ENCODE results near the gene TGFBR3L. TPM values are rescaled to one million over a fixed set of nuclear protein-coding genes. Genes with fewer than 3 reads are reported as not detected.

The TGFBR3L gene
- total and polyA plus RNA-seq, 2 of the 13 experiments (the other 11 are each of a cell fraction or from before 2014, with no cell fraction given), result 0.20 to 1.0 TPM

DNA sequence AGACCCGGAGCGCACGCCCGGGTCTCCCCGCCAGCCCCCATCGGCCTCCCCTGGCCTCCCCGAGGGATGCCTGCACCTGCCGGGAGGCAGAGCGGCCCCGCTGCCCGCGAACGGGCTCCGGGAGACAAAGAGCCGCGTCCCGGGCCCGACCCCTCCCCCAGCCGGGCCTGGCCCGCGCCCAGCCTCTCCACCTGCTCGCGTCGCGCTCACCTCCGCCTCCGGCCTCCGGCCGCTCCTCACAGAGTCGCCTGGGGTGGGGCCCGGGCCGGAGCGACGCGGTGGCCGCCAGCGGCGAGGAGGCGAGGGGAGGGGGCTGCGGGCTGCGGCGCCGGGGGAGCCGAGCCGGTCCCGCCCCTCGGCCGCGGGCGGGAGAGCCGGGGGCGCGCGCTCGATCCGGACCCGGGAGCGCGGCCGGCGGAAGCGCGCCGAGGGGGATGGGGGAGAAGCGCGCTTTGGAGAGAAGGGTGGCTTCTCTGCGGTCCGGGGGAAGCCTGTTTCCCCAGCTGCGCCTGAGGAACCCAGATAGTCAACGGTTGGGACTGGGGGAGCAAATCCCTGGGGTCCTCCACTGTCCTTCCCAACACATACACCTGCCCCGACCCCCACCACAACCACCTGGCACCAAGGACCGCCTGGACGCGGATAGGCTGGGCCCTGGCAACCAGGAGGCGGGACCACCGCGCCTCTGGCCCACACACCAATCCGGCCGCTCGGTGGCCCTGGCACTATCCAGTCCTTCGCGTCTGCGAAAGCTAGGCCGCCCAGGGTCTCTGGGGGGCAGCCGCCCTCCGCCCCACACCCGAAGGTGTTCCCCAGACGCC, 40.3 kb upstream of the TGFBR3L start, which contains the start of gene PRR36 (continued):
- peak; percentile 33; the same call in 1 of the 2 replicates for TF ChIP-seq ZFX (CRISPR knock-in tag; IDR thresholded peaks at IDR 0.05; ENCODE audit: low read depth)
- TF ChIP-seq ARNT2 (CRISPR knock-in tag; IDR thresholded peaks at IDR 0.05; ENCODE audit: low read depth), result no peak
- TF ChIP-seq PCBP1 (IDR thresholded peaks at IDR 0.05; ENCODE audit: borderline replicate concordance, low read depth, low read length), result 0 out of 2 replicates have a peak, but pooled peaks have one; percentile 41
- TF ChIP-seq TAF1 (CRISPR knock-in tag; IDR thresholded peaks at IDR 0.05), result no peak
- TF ChIP-seq FOXK2 (IDR thresholded peaks at IDR 0.05), result no peak
- TF ChIP-seq, protein P1, sequence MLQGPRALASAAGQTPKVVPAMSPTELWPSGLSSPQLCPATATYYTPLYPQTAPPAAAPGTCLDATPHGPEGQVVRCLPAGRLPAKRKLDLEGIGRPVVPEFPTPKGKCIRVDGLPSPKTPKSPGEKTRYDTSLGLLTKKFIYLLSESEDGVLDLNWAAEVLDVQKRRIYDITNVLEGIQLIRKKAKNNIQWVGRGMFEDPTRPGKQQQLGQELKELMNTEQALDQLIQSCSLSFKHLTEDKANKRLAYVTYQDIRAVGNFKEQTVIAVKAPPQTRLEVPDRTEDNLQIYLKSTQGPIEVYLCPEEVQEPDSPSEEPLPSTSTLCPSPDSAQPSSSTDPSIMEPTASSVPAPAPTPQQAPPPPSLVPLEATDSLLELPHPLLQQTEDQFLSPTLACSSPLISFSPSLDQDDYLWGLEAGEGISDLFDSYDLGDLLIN (CRISPR knock-in tag; IDR thresholded peaks at IDR 0.05; ENCODE audit: borderline replicate concordance), result no peak
- TF ChIP-seq NR2F2 (IDR thresholded peaks at IDR 0.05; ENCODE audit: borderline replicate concordance, low read depth), result no peak
- TF ChIP-seq, protein P2, sequence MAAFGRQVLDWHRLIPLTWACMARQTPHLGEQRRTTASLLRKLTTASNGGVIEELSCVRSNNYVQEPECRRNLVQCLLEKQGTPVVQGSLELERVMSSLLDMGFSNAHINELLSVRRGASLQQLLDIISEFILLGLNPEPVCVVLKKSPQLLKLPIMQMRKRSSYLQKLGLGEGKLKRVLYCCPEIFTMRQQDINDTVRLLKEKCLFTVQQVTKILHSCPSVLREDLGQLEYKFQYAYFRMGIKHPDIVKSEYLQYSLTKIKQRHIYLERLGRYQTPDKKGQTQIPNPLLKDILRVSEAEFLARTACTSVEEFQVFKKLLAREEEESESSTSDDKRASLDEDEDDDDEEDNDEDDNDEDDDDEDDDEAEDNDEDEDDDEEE (CRISPR knock-in tag; IDR thresholded peaks at IDR 0.05), result peak; percentile 46; the same call in 1 of the 2 replicates
- TF ChIP-seq YEATS4 (CRISPR knock-in tag; IDR thresholded peaks at IDR 0.05; ENCODE audit: borderline replicate concordance), result 0 out of 2 replicates have a peak, but pooled peaks have one; percentile 15
- TF ChIP-seq ZNF350 (CRISPR knock-in tag; IDR thresholded peaks at IDR 0.05; ENCODE audit: borderline replicate concordance, low read depth), result no peak; the same call in 1 of the 2 replicates
- TF ChIP-seq SP1 (IDR thresholded peaks at IDR 0.05), result no peak
- no peak for TF ChIP-seq SP1 (CRISPR knock-in tag; IDR thresholded peaks at IDR 0.05)
- no peak for TF ChIP-seq TCF12 (IDR thresholded peaks at IDR 0.05)
- 0 out of 2 replicates have a peak, but pooled peaks have one; percentile 67 for TF ChIP-seq TCF12 (CRISPR knock-in tag; IDR thresholded peaks at IDR 0.05)
- TF ChIP-seq TP53 (CRISPR knock-in tag; conservative IDR thresholded peaks at IDR 0.05), result no peak
- no peak for TF ChIP-seq RELA (CRISPR knock-in tag; IDR thresholded peaks at IDR 0.05)
- TF ChIP-seq, protein P3, sequence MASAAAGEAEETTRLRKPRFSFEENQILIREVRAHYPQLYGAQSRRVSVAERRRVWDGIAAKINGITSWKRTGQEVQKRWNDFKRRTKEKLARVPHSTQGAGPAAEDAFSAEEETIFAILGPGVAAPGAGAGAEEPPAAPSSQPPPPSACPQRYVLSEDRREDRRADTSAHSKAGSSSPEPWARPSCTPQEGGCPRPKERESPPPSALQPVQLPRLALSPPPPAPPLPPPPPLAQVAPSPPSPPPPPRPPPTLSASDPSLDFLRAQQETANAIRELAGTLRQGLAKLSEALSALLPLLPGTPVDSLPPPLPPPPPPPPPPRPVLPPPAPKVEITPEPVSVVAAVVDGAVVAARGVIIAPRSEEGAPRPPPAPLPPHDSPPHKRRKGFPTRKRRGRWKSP (CRISPR knock-in tag; IDR thresholded peaks at IDR 0.05), result no peak
- no peak for TF ChIP-seq TMF1 (CRISPR knock-in tag; IDR thresholded peaks at IDR 0.05; ENCODE audit: low read depth)
- 0 out of 2 replicates have a peak, but pooled peaks have one; percentile 14 for TF ChIP-seq PHF8 (CRISPR knock-in tag; IDR thresholded peaks at IDR 0.05)
- TF ChIP-seq, protein P4, sequence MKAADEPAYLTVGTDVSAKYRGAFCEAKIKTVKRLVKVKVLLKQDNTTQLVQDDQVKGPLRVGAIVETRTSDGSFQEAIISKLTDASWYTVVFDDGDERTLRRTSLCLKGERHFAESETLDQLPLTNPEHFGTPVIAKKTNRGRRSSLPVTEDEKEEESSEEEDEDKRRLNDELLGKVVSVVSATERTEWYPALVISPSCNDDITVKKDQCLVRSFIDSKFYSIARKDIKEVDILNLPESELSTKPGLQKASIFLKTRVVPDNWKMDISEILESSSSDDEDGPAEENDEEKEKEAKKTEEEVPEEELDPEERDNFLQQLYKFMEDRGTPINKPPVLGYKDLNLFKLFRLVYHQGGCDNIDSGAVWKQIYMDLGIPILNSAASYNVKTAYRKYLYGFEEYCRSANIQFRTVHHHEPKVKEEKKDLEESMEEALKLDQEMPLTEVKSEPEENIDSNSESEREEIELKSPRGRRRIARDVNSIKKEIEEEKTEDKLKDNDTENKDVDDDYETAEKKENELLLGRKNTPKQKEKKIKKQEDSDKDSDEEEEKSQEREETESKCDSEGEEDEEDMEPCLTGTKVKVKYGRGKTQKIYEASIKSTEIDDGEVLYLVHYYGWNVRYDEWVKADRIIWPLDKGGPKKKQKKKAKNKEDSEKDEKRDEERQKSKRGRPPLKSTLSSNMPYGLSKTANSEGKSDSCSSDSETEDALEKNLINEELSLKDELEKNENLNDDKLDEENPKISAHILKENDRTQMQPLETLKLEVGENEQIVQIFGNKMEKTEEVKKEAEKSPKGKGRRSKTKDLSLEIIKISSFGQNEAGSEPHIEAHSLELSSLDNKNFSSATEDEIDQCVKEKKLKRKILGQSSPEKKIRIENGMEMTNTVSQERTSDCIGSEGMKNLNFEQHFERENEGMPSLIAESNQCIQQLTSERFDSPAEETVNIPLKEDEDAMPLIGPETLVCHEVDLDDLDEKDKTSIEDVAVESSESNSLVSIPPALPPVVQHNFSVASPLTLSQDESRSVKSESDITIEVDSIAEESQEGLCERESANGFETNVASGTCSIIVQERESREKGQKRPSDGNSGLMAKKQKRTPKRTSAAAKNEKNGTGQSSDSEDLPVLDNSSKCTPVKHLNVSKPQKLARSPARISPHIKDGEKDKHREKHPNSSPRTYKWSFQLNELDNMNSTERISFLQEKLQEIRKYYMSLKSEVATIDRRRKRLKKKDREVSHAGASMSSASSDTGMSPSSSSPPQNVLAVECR (CRISPR knock-in tag; IDR thresholded peaks at IDR 0.05; ENCODE audit: borderline replicate concordance), result peak; percentile 21; the same call in 1 of the 2 replicates
- TF ChIP-seq SP2 (CRISPR knock-in tag; IDR thresholded peaks at IDR 0.05), result peak; percentile 84
- TF ChIP-seq SP5 (CRISPR knock-in tag; IDR thresholded peaks at IDR 0.05; ENCODE audit: borderline replicate concordance, low read depth), result no peak
- TF ChIP-seq ZBTB7A (CRISPR knock-in tag; IDR thresholded peaks at IDR 0.05), result peak; percentile 64
- TF ChIP-seq HES4 (CRISPR knock-in tag; IDR thresholded peaks at IDR 0.05; ENCODE audit: borderline replicate concordance), result peak; percentile 75; the same call in 1 of the 2 replicates

Data from HepG2 (cell line).